ENCODE results near the gene JAKMIP1. TPM values are rescaled to one million over a fixed set of nuclear protein-coding genes. Genes with fewer than 3 reads are reported as not detected.

Gene JAKMIP1
- polyA plus RNA-seq, 3 donors, result 0.08 TPM; not detected in 2

GRCh38 chr4:6090931-6091330, 109.4 kb downstream of the JAKMIP1 start:
- 100% methylated on average over 1 of the region's 3 CpGs for WGBS (ENCODE audit: insufficient coverage)
- Histone ChIP-seq H3K79me2 (ENCODE audit: insufficient read depth, low read length) (no peaks in the 10 kb centered on the region), H3K36me3 (replicated peaks in 1 of 2; ENCODE audit: control insufficient read depth in 1 of 2, insufficient read depth in 2 of 2, low read length in 2 of 2) (no peaks in the 10 kb centered on the region), H3K27me3 (ENCODE audit: control insufficient read depth in 2 of 2, insufficient read depth in 2 of 2, low read length in 2 of 2) (no peaks in the 10 kb centered on the region), H4K20me1 (ENCODE audit: insufficient read depth, low read length) (no peaks in the 10 kb centered on the region), H3K4me2 (replicated peaks; ENCODE audit: extremely low read depth, low read length, poor library complexity, severe bottlenecking) (no peak overlapping the region), H3K9me3 (replicated peaks in 1 of 2; ENCODE audit: control insufficient read depth in 1 of 2, insufficient read depth in 1 of 2, low read length in 2 of 2) (no peaks in the 10 kb centered on the region), H3K27ac (ENCODE audit: low read depth in 1 of 2, low read length in 2 of 2) (no peak overlapping the region), H3K9ac (ENCODE audit: insufficient read depth, low read length, poor library complexity, severe bottlenecking) (no peak overlapping the region), H3K4me3 (replicated peaks in 1 of 3; ENCODE audit: low read depth in 2 of 3, low read length in 3 of 3) (no peak overlapping the region), H3K4me1 (ENCODE audit: control insufficient read depth in 1 of 2, insufficient read depth in 2 of 2, low read length in 2 of 2) (no peaks in the 10 kb centered on the region), H2AFZ (ENCODE audit: insufficient read depth, low read depth, low read length, poor library complexity, severe bottlenecking) (no peak overlapping the region)
- Mint-ChIP-seq H3K4me3 (no peak overlapping the region), H3K36me3 (no peaks in the 10 kb centered on the region), H3K4me1 (no peaks in the 10 kb centered on the region), H3K27me3 (ENCODE audit: low read depth in 3 of 3) (peaks cover 1 to 7% (median 1%) of the 10 kb centered on the region in 3 donors), H3K27ac (no peak overlapping the region), H3K9me3 (peaks cover 0 to 3% (median 0%) of the 10 kb centered on the region in 7 donors)
- intact Hi-C loops (cut with micrococcal nuclease), result no loop called here
- TF ChIP-seq CTCF (IDR thresholded peaks at IDR 0.05), result no peak
- DNase-seq, result no peak

GRCh38 chr4:6088950-6089349, 111.4 kb downstream of the JAKMIP1 start:
- Histone ChIP-seq H3K4me1 (ENCODE audit: control insufficient read depth in 1 of 2, insufficient read depth in 2 of 2, low read length in 2 of 2) (no peaks in the 10 kb centered on the region), H4K20me1 (ENCODE audit: insufficient read depth, low read length) (no peaks in the 10 kb centered on the region), H2AFZ (ENCODE audit: insufficient read depth, low read depth, low read length, poor library complexity, severe bottlenecking) (no peak overlapping the region), H3K36me3 (replicated peaks in 1 of 2; ENCODE audit: control insufficient read depth in 1 of 2, insufficient read depth in 2 of 2, low read length in 2 of 2) (no peaks in the 10 kb centered on the region), H3K27me3 (ENCODE audit: control insufficient read depth in 2 of 2, insufficient read depth in 2 of 2, low read length in 2 of 2) (no peaks in the 10 kb centered on the region), H3K9me3 (replicated peaks in 1 of 2; ENCODE audit: control insufficient read depth in 1 of 2, insufficient read depth in 1 of 2, low read length in 2 of 2) (no peaks in the 10 kb centered on the region), H3K79me2 (ENCODE audit: insufficient read depth, low read length) (no peaks in the 10 kb centered on the region), H3K9ac (ENCODE audit: insufficient read depth, low read length, poor library complexity, severe bottlenecking) (no peak overlapping the region), H3K27ac (ENCODE audit: low read depth in 1 of 2, low read length in 2 of 2) (no peak overlapping the region), H3K4me3 (replicated peaks in 1 of 3; ENCODE audit: low read depth in 2 of 3, low read length in 3 of 3) (no peak overlapping the region), H3K4me2 (replicated peaks; ENCODE audit: extremely low read depth, low read length, poor library complexity, severe bottlenecking) (no peak overlapping the region)
- H3K27ac Mint-ChIP-seq, result no peak overlapping the region
- peaks cover 0 to 3% (median 0%) of the 10 kb centered on the region in 7 donors for H3K9me3 Mint-ChIP-seq
- no peak overlapping the region for H3K4me3 Mint-ChIP-seq
- 100% methylated on average over 1 of the region's 2 CpGs for whole genome bisulfite sequencing (ENCODE audit: insufficient coverage)
- TF ChIP-seq CTCF (IDR thresholded peaks at IDR 0.05), result no peak
- peaks cover 0 to 6% (median 1%) of the 10 kb centered on the region in 3 donors for H3K27me3 Mint-ChIP-seq (ENCODE audit: low read depth in 3 of 3)
- no peaks in the 10 kb centered on the region for H3K36me3 Mint-ChIP-seq
- intact Hi-C loops (cut with micrococcal nuclease), result no loop called here
- no peak for DNase-seq
- no peaks in the 10 kb centered on the region for H3K4me1 Mint-ChIP-seq

All from CD14-positive monocyte (primary cell).